ENCODE measurements around the gene GZF1.
A peak's percentile ranks its signal among the peaks of the same experiment; 100 is the strongest.

GZF1 gene

DNA sequence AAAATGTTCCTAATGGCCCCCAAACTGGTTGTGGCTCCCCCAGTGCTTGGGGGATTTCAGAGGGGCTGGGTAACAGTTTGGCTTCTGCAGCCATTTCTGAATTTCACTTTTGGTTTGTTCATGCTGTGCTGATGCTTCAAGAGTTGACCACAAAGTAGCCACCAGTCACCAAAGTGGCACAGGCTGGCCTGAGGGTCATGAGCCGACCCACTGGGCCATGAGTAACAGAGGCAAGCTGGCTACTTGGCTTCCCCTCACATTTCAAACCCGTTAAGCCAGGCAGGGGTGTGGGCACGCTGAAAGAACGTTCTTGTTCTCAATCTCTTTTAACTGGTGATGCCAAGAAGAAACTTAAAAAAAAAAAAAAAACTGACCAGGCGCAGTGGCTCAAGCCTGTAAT is 26.5 kb upstream of the GZF1 start:
- no peak overlapping the region for H3K27ac ChIP-seq
- no peak for TF ChIP-seq ZFX (IDR thresholded peaks at IDR 0.05)
- TF ChIP-seq, protein P1, sequence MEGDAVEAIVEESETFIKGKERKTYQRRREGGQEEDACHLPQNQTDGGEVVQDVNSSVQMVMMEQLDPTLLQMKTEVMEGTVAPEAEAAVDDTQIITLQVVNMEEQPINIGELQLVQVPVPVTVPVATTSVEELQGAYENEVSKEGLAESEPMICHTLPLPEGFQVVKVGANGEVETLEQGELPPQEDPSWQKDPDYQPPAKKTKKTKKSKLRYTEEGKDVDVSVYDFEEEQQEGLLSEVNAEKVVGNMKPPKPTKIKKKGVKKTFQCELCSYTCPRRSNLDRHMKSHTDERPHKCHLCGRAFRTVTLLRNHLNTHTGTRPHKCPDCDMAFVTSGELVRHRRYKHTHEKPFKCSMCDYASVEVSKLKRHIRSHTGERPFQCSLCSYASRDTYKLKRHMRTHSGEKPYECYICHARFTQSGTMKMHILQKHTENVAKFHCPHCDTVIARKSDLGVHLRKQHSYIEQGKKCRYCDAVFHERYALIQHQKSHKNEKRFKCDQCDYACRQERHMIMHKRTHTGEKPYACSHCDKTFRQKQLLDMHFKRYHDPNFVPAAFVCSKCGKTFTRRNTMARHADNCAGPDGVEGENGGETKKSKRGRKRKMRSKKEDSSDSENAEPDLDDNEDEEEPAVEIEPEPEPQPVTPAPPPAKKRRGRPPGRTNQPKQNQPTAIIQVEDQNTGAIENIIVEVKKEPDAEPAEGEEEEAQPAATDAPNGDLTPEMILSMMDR (conservative IDR thresholded peaks at IDR 0.05) = no peak

DNA sequence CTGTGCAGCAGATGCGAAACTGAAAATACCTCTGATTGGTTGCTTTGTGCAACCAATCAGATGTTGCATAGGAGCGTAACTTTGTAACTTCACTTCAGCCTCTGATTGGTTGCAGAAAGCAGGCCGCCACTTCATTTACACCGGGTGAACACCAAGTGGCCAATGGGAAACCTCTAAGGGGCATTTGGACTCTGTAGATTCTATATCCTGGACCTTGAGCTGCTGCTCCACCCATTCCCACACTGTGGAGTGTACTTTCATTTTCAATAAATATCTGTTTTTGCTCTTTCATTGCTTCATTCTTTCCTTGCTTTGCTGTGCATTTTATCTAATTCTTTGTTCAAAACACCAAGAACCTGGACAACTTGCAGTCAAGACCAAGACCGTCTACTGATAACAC is 25.5 kb upstream of the GZF1 start:
- TF ChIP-seq, protein P1 (conservative IDR thresholded peaks at IDR 0.05) = no peak
- TF ChIP-seq ZFX (IDR thresholded peaks at IDR 0.05) = no peak
- H3K27ac ChIP-seq = no peak overlapping the region; the same call in 1 of the 2 replicates

DNA sequence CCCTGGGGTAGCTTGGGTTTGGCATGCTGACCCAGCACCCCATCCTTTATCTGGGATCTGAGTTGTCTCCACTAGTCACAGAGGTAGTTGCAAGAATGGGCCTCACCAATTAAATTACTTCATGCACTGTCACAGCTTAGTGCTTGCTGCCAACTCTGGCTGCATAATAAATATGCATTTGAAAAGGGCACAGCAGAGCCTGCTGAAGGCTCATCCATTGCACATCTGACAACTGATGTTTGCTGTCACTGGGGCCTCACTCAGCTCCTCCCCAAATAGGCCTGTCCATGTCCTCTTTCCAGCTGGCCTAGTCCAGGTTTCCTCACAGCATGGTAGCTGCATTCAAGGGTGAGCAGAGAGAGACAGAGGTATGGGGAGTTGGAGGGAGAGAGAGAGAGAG is 24.7 kb upstream of the GZF1 start:
- TF ChIP-seq, protein P1 (conservative IDR thresholded peaks at IDR 0.05) = no peak
- TF ChIP-seq ZFX (IDR thresholded peaks at IDR 0.05) = no peak

DNA sequence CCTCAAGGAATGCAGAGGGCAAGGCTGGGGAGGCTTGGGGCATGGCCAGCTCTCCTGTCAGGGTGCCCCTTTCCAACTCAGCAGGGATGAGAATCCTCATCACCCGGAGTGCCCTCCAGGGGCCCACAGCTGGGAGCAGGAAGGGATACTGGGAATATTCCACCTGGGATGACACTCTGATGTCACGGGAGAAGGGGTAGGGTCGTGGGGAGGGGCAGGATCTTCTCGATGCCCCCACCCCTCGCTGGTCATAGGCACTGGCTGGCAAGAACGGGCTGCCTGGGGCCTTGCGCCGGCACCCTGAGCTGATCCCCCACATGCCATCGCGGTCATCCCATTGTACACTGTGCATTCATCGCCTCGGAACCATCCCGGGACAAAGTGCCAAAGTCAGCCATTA is 22.0 kb upstream of the GZF1 start:
- TF ChIP-seq ZFX (IDR thresholded peaks at IDR 0.05) = no peak
- TF ChIP-seq, protein P1 (conservative IDR thresholded peaks at IDR 0.05) = no peak
- H3K27ac ChIP-seq = no peak overlapping the region

More for the DNA sequence above, 24.7 kb upstream of the GZF1 start:
- H3K27ac ChIP-seq = peak overlapping the region; percentile 34; the same call in 1 of the 2 replicates

DNA sequence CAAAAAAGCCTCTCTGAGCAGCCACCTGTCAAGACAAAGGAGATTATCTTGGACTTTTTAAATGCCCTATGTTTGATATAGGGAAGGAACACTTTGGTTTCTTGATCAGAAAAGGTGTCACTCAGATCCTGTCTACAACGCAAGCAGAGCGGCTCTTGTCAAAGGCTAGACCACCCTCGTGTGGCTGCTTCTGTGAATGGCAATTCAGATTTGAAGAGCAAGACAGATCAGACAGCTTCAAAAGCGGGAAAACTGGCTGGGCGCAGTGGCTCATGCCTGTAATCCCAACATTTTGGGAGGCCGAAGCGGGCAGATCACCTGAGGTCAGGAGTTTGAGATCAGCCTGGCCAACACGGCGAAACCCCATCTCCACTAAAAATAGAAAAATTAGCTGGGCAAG is 21.5 kb upstream of the GZF1 start:
- TF ChIP-seq, protein P1 (conservative IDR thresholded peaks at IDR 0.05) = peak; percentile 71
- TF ChIP-seq ZFX (IDR thresholded peaks at IDR 0.05) = no peak

DNA sequence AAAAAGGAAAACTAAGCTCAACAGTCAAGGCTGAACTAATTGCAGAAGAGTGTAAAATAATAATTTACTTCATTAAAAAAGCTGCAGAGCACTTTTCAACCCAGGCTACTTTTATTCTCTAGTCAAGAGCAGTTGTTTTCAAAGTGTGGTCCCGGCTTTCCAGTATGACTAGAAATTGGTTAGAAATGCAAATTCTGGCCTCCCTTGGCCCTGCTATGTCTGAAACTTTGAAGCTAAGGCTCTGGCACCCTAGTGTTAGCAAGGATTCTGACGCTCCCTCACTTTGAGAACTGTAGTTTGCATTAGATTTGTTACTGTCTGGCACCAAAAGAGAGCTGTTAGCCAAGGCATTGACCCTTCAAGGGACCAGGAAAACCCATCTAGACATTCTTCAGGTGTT is 20.9 kb upstream of the GZF1 start:
- no peak overlapping the region for H3K27ac ChIP-seq

More for the DNA sequence above, 21.5 kb upstream of the GZF1 start:
- no peak overlapping the region for H3K27ac ChIP-seq

DNA sequence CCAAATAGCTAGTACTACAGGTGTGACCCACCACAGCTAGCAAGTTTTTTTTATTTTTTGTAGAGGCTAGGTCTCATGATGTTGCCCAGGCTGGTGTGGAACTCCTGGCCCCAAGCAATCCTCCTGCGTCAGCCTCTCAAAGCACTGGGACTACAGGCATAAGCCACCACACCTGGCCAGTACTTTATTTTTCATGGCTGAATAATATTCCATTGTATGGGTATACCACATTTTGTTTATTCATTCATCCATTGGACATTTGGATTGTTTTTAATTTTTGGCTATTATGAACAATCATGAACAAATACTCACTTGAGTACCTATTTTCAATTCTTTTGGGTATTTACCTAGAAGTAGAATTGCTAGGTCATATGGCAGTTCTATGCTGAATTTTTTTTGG is 18.4 kb upstream of the GZF1 start:
- H3K27ac ChIP-seq = no peak overlapping the region
- TF ChIP-seq ZFX (IDR thresholded peaks at IDR 0.05) = no peak
- TF ChIP-seq, protein P1 (conservative IDR thresholded peaks at IDR 0.05) = no peak

More for the DNA sequence above, 20.9 kb upstream of the GZF1 start:
- no peak for TF ChIP-seq ZFX (IDR thresholded peaks at IDR 0.05)
- TF ChIP-seq, protein P1 (conservative IDR thresholded peaks at IDR 0.05) = no peak

Data from C4-2B (cell line).